H9 (cell line): ENCODE data around the gene GPR87. TPM values are rescaled to one million over a fixed set of nuclear protein-coding genes. Genes with fewer than 3 reads are reported as not detected.

Experiments
- DNase-seq: peaks from one replicate; pipeline ENCODE4 v3.0.0-alpha.2; 2017
- H2AFZ ChIP-seq: one replicate; pipeline ENCODE4 v1.6.1; 2013; ENCODE audit warnings: mild to moderate bottlenecking, low read length, control low read depth, moderate library complexity
- H2AK5ac ChIP-seq: 2 replicates; pipeline ENCODE4 v1.6.1; 2013; ENCODE audit warnings: low read length, control low read depth, mixed read lengths; ENCODE audit not compliant: insufficient read length
- H2BK120ac ChIP-seq: one replicate; pipeline ENCODE4 v1.6.1; 2013; ENCODE audit warnings: low read depth, mild to moderate bottlenecking, low read length, control low read depth, inconsistent platforms; ENCODE audit not compliant: poor library complexity, severe bottlenecking
- H2BK12ac ChIP-seq: 2 replicates; pipeline ENCODE4 v1.6.1; 2013; ENCODE audit warnings: low read length, control low read depth, mixed read lengths, low read depth; ENCODE audit not compliant: insufficient read length
- H2BK15ac ChIP-seq: 2 replicates; pipeline ENCODE4 v1.6.1; 2013; ENCODE audit warnings: low read depth, low read length, control low read depth
- H2BK20ac ChIP-seq: one replicate; pipeline ENCODE4 v1.6.1; 2013; ENCODE audit warnings: low read depth, mild to moderate bottlenecking, low read length, control low read depth, inconsistent platforms; ENCODE audit not compliant: poor library complexity, severe bottlenecking
- H2BK5ac ChIP-seq: 2 replicates; pipeline ENCODE4 v1.6.1; 2013; ENCODE audit warnings: low read length, control low read depth, mixed read lengths; ENCODE audit not compliant: insufficient read length
- H3K14ac ChIP-seq: 2 replicates; pipeline ENCODE4 v1.6.1; 2013; ENCODE audit warnings: low read length, control low read depth; ENCODE audit not compliant: insufficient read depth
- H3K18ac ChIP-seq: 2 replicates; pipeline ENCODE4 v1.6.1; 2013; ENCODE audit warnings: low read depth, mild to moderate bottlenecking, mixed read lengths, low read length, control low read depth; ENCODE audit not compliant: insufficient read length
- H3K23ac ChIP-seq: 2 replicates; pipeline ENCODE4 v1.6.1; 2013; ENCODE audit warnings: low read length, control low read depth, mixed read lengths, low read depth; ENCODE audit not compliant: insufficient read length
- H3K23me2 ChIP-seq: 2 replicates; pipeline ENCODE4 v1.6.1; 2013; ENCODE audit warnings: low read depth, mild to moderate bottlenecking, mixed read lengths, low read length, control low read depth; ENCODE audit not compliant: insufficient read length, poor library complexity, severe bottlenecking
- H3K27ac ChIP-seq: 2 replicates; pipeline ENCODE4 v1.5.1; 2013; ENCODE audit warnings: low read length, control low read depth, mixed read lengths, low read depth; ENCODE audit not compliant: insufficient read length
- H3K27me3 ChIP-seq: 2 replicates; pipeline ENCODE4 v1.6.1; 2013; ENCODE audit warnings: low read length, control low read depth, inconsistent platforms; ENCODE audit not compliant: insufficient read depth
- H3K4ac ChIP-seq: 2 replicates; pipeline ENCODE4 v1.6.1; 2013; ENCODE audit warnings: low read depth, mild to moderate bottlenecking, control low read depth, inconsistent platforms, low read length, moderate library complexity
- H3K4me1 ChIP-seq: 2 replicates; pipeline ENCODE4 v1.6.1; 2013; ENCODE audit warnings: low read length, control low read depth, inconsistent platforms; ENCODE audit not compliant: insufficient read depth
- H3K4me2 ChIP-seq: 2 replicates; pipeline ENCODE4 v1.6.1; 2013; ENCODE audit warnings: low read length, control low read depth, mixed read lengths; ENCODE audit not compliant: insufficient read length, insufficient read depth
- H3K56ac ChIP-seq: 2 replicates; pipeline ENCODE4 v1.6.1; 2013; ENCODE audit warnings: low read depth, mild to moderate bottlenecking, mixed read lengths, low read length, control low read depth; ENCODE audit not compliant: insufficient read length
- H3K79me1 ChIP-seq: 2 replicates; pipeline ENCODE4 v1.6.1; 2013; ENCODE audit warnings: low read depth, mild to moderate bottlenecking, moderate library complexity, low read length, control low read depth, inconsistent platforms; ENCODE audit not compliant: insufficient read depth, poor library complexity, severe bottlenecking
- H3K79me2 ChIP-seq: 2 replicates; pipeline ENCODE4 v1.6.1; 2013; ENCODE audit warnings: low read length, control low read depth, inconsistent platforms; ENCODE audit not compliant: insufficient read depth
- H3K9ac ChIP-seq: 2 replicates; pipeline ENCODE4 v1.6.1; 2013; ENCODE audit warnings: low read length, control low read depth, mixed read lengths; ENCODE audit not compliant: insufficient read length; ENCODE audit errors: extremely low read depth
- H3K9me3 ChIP-seq: one replicate; pipeline ENCODE4 v1.6.1; 2013; ENCODE audit warnings: low read depth, low read length, inconsistent platforms; ENCODE audit not compliant: control insufficient read depth
- H3T11ph ChIP-seq: one replicate; pipeline ENCODE4 v1.6.1; 2013; ENCODE audit warnings: mild to moderate bottlenecking, low read length, control low read depth, inconsistent platforms
- H4K20me1 ChIP-seq: one replicate; pipeline ENCODE4 v1.6.1; 2013; ENCODE audit not compliant: control insufficient read depth, insufficient read length, insufficient read depth
- H4K5ac ChIP-seq: 2 replicates; pipeline ENCODE4 v1.6.1; 2013; ENCODE audit warnings: low read depth, mild to moderate bottlenecking, mixed read lengths, low read length, control low read depth; ENCODE audit not compliant: insufficient read length
- H4K8ac ChIP-seq: replicated peaks from 2 replicates; pipeline ENCODE4 v1.6.1; 2013; ENCODE audit warnings: low read length, control low read depth, mixed read lengths, low read depth; ENCODE audit not compliant: insufficient read length
- H4K91ac ChIP-seq: 2 replicates; pipeline ENCODE4 v1.6.1; 2013; ENCODE audit warnings: low read depth, mild to moderate bottlenecking, moderate library complexity, mixed read lengths, low read length, control low read depth; ENCODE audit not compliant: insufficient read length
- H3K27ac Mint-ChIP-seq, 3 experiments: 2 replicates in 2 of 3; 3 replicates in 1 of 3; pipeline ENCODE4 v1.8.0; 2020 to 2021; ENCODE audit warnings: mixed read lengths in 3 of 3, mild to moderate bottlenecking in 1 of 3, moderate library complexity in 1 of 3
- H3K27me3 Mint-ChIP-seq: 2 replicates; pipeline ENCODE4 v1.8.0; 2021; ENCODE audit warnings: low read depth, mild to moderate bottlenecking, moderate library complexity, mixed read lengths
- H3K36me3 Mint-ChIP-seq, 3 experiments: 2 replicates in 2 of 3; 3 replicates in 1 of 3; pipeline ENCODE4 v1.8.0; 2020 to 2021; ENCODE audit warnings: low read depth in 3 of 3, mixed read lengths in 3 of 3; ENCODE audit not compliant: insufficient read depth in 1 of 3
- H3K4me1 Mint-ChIP-seq, 2 experiments: 2 replicates each; pipeline ENCODE4 v1.8.0; 2020; ENCODE audit warnings: mixed read lengths in 2 of 2
- H3K4me3 Mint-ChIP-seq, 2 experiments: 2 replicates in 1 of 2; 3 replicates in 1 of 2; pipeline ENCODE4 v1.8.0; 2020 to 2021; ENCODE audit warnings: mild to moderate bottlenecking in 2 of 2, mixed read lengths in 2 of 2, moderate library complexity in 1 of 2
- H3K9me3 Mint-ChIP-seq, 2 experiments: 2 replicates in 1 of 2; 3 replicates in 1 of 2; pipeline ENCODE4 v1.8.0; 2020; ENCODE audit warnings: mild to moderate bottlenecking in 2 of 2, mixed read lengths in 2 of 2, moderate library complexity in 1 of 2
- CTCF ChIP-seq: fragments of 200-600 bp; sonication (generic); conservative IDR thresholded peaks from 3 replicates; pipeline ENCODE4 v1.8.0; 2021; ENCODE audit warnings: antibody characterized with exemption, mild to moderate bottlenecking
- WGBS: extraction: QIAGEN DNeasy Blood & Tissue Kit; methylation state at CpG from one replicate; pipeline ENCODE4 v1.1.7; 2013; ENCODE audit warnings: missing lambda C conversion rate, low lambda C conversion rate, mixed read lengths; ENCODE audit not compliant: insufficient read length; ENCODE audit errors: extremely low coverage; 5-methylcytosine and 5-hydroxymethylcytosine counted together
- total RNA-seq: library from RNA; stranded (reverse); gene quantifications from 2 replicates; pipeline ENCODE4 v1.2.1, GENCODE V29; 2021

Gene GPR87
- total RNA-seq, 1 experiment from 2014 or later, result 0.33 TPM

- Mint-ChIP-seq H3K4me1 (peaks cover 43 to 46% of the 10 kb centered on the region in 2 experiments), H3K4me3 (no peak overlapping the region), H3K27me3 (no peaks in the 10 kb centered on the region), H3K27ac (peak overlapping the region in 2 of 3 experiments; percentile 6 to 77; a peak in 3 of 7 replicates), H3K9me3 (no peaks in the 10 kb centered on the region), H3K36me3 (no peaks in the 10 kb centered on the region)
- Histone ChIP-seq H3K9ac (no peak overlapping the region), H2BK15ac (no peak overlapping the region), H2AFZ (no peak overlapping the region), H4K91ac (no peak overlapping the region), H3K9me3 (no peaks in the 10 kb centered on the region), H3K4ac (no peak overlapping the region), H3T11ph (no peak overlapping the region), H4K8ac (no peak overlapping the region), H2AK5ac (no peak overlapping the region), H4K20me1 (no peaks in the 10 kb centered on the region), H3K79me2 (no peaks in the 10 kb centered on the region), H3K79me1 (no peaks in the 10 kb centered on the region), H2BK12ac (no peak overlapping the region), H2BK120ac (no peak overlapping the region), H3K27me3 (no peaks in the 10 kb centered on the region), H3K4me1 (peaks cover 12% of the 10 kb centered on the region; the same call in 1 of the 2 replicates), H3K23me2 (no peaks in the 10 kb centered on the region), H2BK20ac (no peak overlapping the region), H3K27ac (no peak overlapping the region), H3K23ac (no peak overlapping the region), H3K56ac (no peak overlapping the region), H3K18ac (no peak overlapping the region), H4K5ac (no peak overlapping the region), H2BK5ac (no peak overlapping the region), H3K14ac (no peak overlapping the region), H3K4me2 (no peak overlapping the region)
- WGBS, result no CpG with 5 or more reads among the region's 2 CpGs
- TF ChIP-seq CTCF, result no peak
- no peak for DNase-seq
These were observed 12.9 kb downstream of the GPR87 start for GRCh38 chr3:151303751-151304150.
